Adrenal gland (tissue), 5 donors: ENCODE data around the gene PRKCA.

Source experiments
- POLR2A ChIP-seq, 2 donors: fragments of 450-650 bp; IDR thresholded peaks; one replicate each; pipeline ENCODE4 v1.6.1; 2017; ENCODE audit warnings: antibody characterized with exemption in 2 of 2, mild to moderate bottlenecking in 2 of 2, moderate library complexity in 1 of 2
- TF ChIP-seq, protein P1 (sequence below), 6 experiments: fragments of 450-650 bp in 4 of 6; fragments of 200-600 bp in 2 of 6; sonication (generic) in 1 of 6; IDR thresholded peaks; 1 replicate in 5 of 6; 2 replicates in 1 of 6; pipeline versions ENCODE4 v1.5.1 to v1.8.0; 2016 to 2021; ENCODE audit warnings: antibody characterized with exemption in 6 of 6, mild to moderate bottlenecking in 2 of 6, moderate library complexity in 1 of 6
- donor health status: DM: no; HTN: no; CAD: no.

DNA sequence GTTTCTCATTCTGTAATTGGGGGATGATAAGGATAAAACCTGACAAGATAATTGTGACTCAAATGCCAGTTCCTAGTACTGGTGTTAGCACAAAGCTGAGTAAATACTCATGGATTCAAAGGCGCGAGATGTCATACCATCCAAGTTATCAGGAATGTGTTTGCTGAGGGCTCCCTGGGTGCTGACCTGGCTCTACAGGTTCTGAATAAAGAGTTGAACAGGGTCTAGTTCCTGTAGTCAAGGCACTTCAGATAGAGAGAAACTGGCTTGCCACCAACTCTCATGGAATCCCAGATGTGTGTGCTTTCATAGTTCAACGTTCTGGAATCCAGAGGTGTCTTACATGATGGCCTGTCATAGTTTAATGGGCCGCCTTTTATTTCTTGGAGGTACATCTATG, 141.6 kb downstream of the PRKCA start:
- TF ChIP-seq, protein P1, sequence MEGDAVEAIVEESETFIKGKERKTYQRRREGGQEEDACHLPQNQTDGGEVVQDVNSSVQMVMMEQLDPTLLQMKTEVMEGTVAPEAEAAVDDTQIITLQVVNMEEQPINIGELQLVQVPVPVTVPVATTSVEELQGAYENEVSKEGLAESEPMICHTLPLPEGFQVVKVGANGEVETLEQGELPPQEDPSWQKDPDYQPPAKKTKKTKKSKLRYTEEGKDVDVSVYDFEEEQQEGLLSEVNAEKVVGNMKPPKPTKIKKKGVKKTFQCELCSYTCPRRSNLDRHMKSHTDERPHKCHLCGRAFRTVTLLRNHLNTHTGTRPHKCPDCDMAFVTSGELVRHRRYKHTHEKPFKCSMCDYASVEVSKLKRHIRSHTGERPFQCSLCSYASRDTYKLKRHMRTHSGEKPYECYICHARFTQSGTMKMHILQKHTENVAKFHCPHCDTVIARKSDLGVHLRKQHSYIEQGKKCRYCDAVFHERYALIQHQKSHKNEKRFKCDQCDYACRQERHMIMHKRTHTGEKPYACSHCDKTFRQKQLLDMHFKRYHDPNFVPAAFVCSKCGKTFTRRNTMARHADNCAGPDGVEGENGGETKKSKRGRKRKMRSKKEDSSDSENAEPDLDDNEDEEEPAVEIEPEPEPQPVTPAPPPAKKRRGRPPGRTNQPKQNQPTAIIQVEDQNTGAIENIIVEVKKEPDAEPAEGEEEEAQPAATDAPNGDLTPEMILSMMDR (IDR thresholded peaks at IDR 0.05), result no peak
- no peak for TF ChIP-seq POLR2A (IDR thresholded peaks at IDR 0.05)
